ENCODE data around the gene NKAIN2.

The NKAIN2 gene

GRCh38 chr6:124765280-124765679 lies 961.6 kb downstream of the NKAIN2 start:
- Histone ChIP-seq H3K36me3 (no peaks in the 10 kb centered on the region), H3K4me1 (no peaks in the 10 kb centered on the region), H3K9me3 (no peaks in the 10 kb centered on the region), H3K4me3 (ENCODE audit: low read depth, low read length) (no peak overlapping the region), H3K27me3 (no peaks in the 10 kb centered on the region)
- DNase-seq, result no peak
- TF ChIP-seq CTCF (IDR thresholded peaks at IDR 0.05; ENCODE audit: low read depth, low read length), result no peak

DNA sequence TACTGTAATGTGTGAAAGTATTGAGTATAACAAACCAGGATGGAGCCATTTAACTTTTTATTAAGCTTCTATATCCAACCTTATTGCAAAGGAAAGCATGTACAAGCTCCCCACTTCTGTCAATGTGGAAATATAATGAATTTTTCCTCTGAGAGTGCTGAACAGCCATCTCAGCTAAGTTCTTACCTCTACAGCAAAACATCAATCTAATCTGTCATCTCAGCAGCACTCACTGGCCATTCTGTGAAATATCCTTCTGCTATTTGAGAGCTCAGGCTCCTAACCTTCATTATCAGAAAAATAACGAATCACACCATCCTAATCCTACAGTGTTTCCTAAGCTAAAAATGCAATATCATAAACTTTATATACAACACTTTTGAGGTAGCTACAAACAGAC lies 964.6 kb downstream of the NKAIN2 start:
- no peaks in the 10 kb centered on the region for H3K36me3 ChIP-seq
- H3K4me1 ChIP-seq, result no peaks in the 10 kb centered on the region
- DNase-seq, result no peak
- no peak for TF ChIP-seq CTCF (IDR thresholded peaks at IDR 0.05; ENCODE audit: low read depth, low read length)
- no peaks in the 10 kb centered on the region for H3K9me3 ChIP-seq
- H3K27me3 ChIP-seq, result no peaks in the 10 kb centered on the region
- H3K4me3 ChIP-seq (ENCODE audit: low read depth, low read length), result no peak overlapping the region

DNA sequence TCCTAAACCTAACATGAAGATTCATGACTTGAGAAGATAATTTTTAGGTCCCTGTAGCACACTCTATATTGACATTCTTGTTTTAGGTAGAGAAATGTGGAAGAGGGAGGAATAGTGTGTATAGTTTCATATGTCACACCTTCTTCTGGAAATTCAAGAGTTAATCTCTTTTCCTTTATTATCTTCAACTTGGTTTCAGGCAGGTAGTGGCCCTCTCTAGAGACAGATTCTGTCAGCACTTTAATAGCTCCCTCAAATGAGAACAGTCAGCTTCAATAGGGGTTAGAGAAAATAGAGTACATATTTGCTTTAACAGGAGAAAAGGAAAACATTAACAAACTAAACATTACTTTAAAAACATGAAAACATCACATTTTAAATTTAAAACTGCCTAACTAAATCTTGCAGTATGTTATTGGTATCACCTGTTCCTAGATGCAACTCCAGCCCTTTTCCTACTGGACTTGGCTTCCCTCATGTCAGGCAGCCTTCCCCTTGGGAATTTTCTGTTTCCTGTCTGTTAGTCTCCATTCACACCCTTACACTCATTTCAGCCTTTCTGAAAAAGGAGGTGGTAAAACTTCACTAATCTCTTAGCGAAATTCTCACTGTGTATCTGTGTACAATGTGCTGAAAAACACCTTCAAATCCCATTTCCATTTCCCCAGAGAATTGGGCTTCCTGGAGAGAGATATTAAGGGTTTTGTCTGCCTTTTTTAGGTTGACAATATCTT lies 966.3 kb downstream of the NKAIN2 start:
- Histone ChIP-seq H3K4me3 (ENCODE audit: low read depth, low read length) (no peak overlapping the region), H3K36me3 (no peaks in the 10 kb centered on the region), H3K9me3 (no peaks in the 10 kb centered on the region), H3K4me1 (no peaks in the 10 kb centered on the region), H3K27me3 (no peaks in the 10 kb centered on the region)
- DNase-seq, result no peak
- no peak for TF ChIP-seq CTCF (IDR thresholded peaks at IDR 0.05; ENCODE audit: low read depth, low read length)

- no peak for TF ChIP-seq CTCF (IDR thresholded peaks at IDR 0.05; ENCODE audit: low read depth, low read length)
- H3K27me3 ChIP-seq, result no peaks in the 10 kb centered on the region
- no peak overlapping the region for H3K4me3 ChIP-seq (ENCODE audit: low read depth, low read length)
- no peaks in the 10 kb centered on the region for H3K9me3 ChIP-seq
- H3K36me3 ChIP-seq, result no peaks in the 10 kb centered on the region
- DNase-seq, result no peak
- H3K4me1 ChIP-seq, result no peaks in the 10 kb centered on the region
Measured at GRCh38 chr6:124770784-124771183, 967.1 kb downstream of the NKAIN2 start.

DNA sequence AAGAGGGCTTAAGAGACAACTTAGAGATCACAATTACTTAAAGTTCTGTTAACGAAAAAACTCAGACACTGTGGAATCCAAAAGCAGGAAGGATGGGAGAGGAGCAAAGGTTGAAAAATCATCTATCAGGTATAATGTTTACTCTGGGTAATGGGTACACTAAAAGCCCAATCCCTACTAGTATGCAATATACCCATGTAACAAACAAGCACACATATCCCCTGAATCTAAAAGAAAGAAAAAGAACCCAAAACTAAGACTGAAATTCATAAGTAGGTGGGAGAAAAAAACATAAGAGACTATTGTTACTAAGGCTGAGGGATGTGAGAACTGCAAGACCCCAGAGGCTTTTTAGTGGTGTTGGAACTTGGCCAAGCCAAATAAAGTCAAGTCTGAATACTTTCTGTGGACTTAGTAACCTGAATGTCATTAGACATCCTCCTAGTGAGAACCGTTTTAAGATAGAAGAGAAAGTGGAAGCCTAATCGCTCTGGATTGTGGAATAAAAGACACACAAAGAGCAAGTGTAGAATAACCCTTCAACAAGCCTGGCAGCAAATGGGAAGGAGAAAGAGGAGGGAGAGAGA lies 969.2 kb downstream of the NKAIN2 start:
- Histone ChIP-seq H3K4me3 (ENCODE audit: low read depth, low read length) (no peak overlapping the region), H3K27me3 (no peaks in the 10 kb centered on the region), H3K4me1 (no peaks in the 10 kb centered on the region), H3K9me3 (no peaks in the 10 kb centered on the region), H3K36me3 (no peaks in the 10 kb centered on the region)
- TF ChIP-seq CTCF (IDR thresholded peaks at IDR 0.05; ENCODE audit: low read depth, low read length), result no peak
- no peak for DNase-seq

- H3K4me1 ChIP-seq, result no peaks in the 10 kb centered on the region
- no peak overlapping the region for H3K4me3 ChIP-seq (ENCODE audit: low read depth, low read length)
- no peak for TF ChIP-seq CTCF (IDR thresholded peaks at IDR 0.05; ENCODE audit: low read depth, low read length)
- no peaks in the 10 kb centered on the region for H3K9me3 ChIP-seq
- H3K27me3 ChIP-seq, result no peaks in the 10 kb centered on the region
- H3K36me3 ChIP-seq, result no peaks in the 10 kb centered on the region
- DNase-seq, result no peak
Measured at GRCh38 chr6:124775121-124775520, 971.5 kb downstream of the NKAIN2 start.
